Amygdala (tissue), 56 donors: Measurements from ENCODE around the gene PTPRN2.

Source experiments
- DNase-seq, 56 donors: peaks; one replicate each; lab custom pipeline; 2025; lab: John Stamatoyannopoulos, UW

PTPRN2 gene

GRCh38 chr7:158077934-158078910 lies 509.4 kb downstream of the PTPRN2 start:
- DNase-seq = no peak

GRCh38 chr7:158077151-158077840 lies 510.3 kb downstream of the PTPRN2 start:
- DNase-seq = no peak

- no peak for DNase-seq
Observed at GRCh38 chr7:158076656-158077055, 511.0 kb downstream of the PTPRN2 start.

- no peak for DNase-seq
Observed at GRCh38 chr7:158076215-158076614, 511.4 kb downstream of the PTPRN2 start.

- peak in 2 of 56 donors; percentile 38 to 53 for DNase-seq
Observed at GRCh38 chr7:158075633-158076001, 512.0 kb downstream of the PTPRN2 start.

GRCh38 chr7:158074896-158075632 lies 512.6 kb downstream of the PTPRN2 start:
- peak in 1 of 56 donors; percentile 41 for DNase-seq

GRCh38 chr7:158073845-158074840 lies 513.5 kb downstream of the PTPRN2 start:
- DNase-seq = peak in 15 of 56 donors; percentile 9 to 65 (median 31)

GRCh38 chr7:158072991-158073730 lies 514.5 kb downstream of the PTPRN2 start:
- no peak for DNase-seq

GRCh38 chr7:158070222-158070920 lies 517.3 kb downstream of the PTPRN2 start:
- DNase-seq = no peak

GRCh38 chr7:158068853-158069252 lies 518.8 kb downstream of the PTPRN2 start:
- no peak for DNase-seq

- DNase-seq = no peak
Observed at GRCh38 chr7:158067931-158068482, 519.6 kb downstream of the PTPRN2 start.

GRCh38 chr7:158067219-158067930 lies 520.2 kb downstream of the PTPRN2 start:
- no peak for DNase-seq

- no peak for DNase-seq
Observed at GRCh38 chr7:158066085-158066484, 521.5 kb downstream of the PTPRN2 start.

- no peak for DNase-seq
Observed at GRCh38 chr7:158065340-158065739, 522.3 kb downstream of the PTPRN2 start.

- DNase-seq = no peak
Observed at GRCh38 chr7:158064631-158065030, 523.0 kb downstream of the PTPRN2 start.

- no peak for DNase-seq
Observed at GRCh38 chr7:158063850-158064610, 523.6 kb downstream of the PTPRN2 start.

GRCh38 chr7:158062661-158063060 lies 525.0 kb downstream of the PTPRN2 start:
- DNase-seq = no peak
